OCI-LY1 (cell line): Measurements from ENCODE around the gene HSD17B7.

ENCODE experiments used
- H2AFZ ChIP-seq: fragments of 200-600 bp; sonication (generic), shearing (Covaris generic); 2 replicates; pipeline ENCODE4 v1.6.0; 2014; ENCODE audit warnings: antibody characterized with exemption, mild to moderate bottlenecking, low read length
- H3F3A ChIP-seq: fragments of 200-600 bp; sonication (generic), shearing (Covaris generic); 2 replicates; pipeline ENCODE4 v1.6.0; 2014; ENCODE audit warnings: mild to moderate bottlenecking, antibody characterized with exemption, low read length, moderate library complexity; ENCODE audit not compliant: insufficient read depth
- H3K27ac ChIP-seq: fragments of 200-600 bp; sonication (generic); 2 replicates; pipeline ENCODE4 v1.5.1; 2014; ENCODE audit warnings: low read length, mixed run types, mild to moderate bottlenecking, low read depth; ENCODE audit not compliant: poor library complexity, severe bottlenecking
- H3K27me3 ChIP-seq: fragments of 200-600 bp; sonication (generic); 2 replicates; pipeline ENCODE4 v1.6.0; 2014; ENCODE audit warnings: antibody characterized with exemption, mild to moderate bottlenecking, low read length, moderate library complexity; ENCODE audit not compliant: insufficient read depth
- H3K36me3 ChIP-seq: fragments of 200-600 bp; sonication (generic); 2 replicates; pipeline ENCODE4 v1.6.1; 2014; ENCODE audit warnings: mild to moderate bottlenecking, antibody characterized with exemption, low read length, moderate library complexity, mixed read lengths; ENCODE audit not compliant: insufficient read depth
- H3K4me1 ChIP-seq: fragments of 200-600 bp; sonication (generic); 2 replicates; pipeline ENCODE4 v1.5.1; 2014; ENCODE audit warnings: mild to moderate bottlenecking, low read length, moderate library complexity; ENCODE audit not compliant: insufficient read depth, severe bottlenecking
- H3K4me2 ChIP-seq: fragments of 200-600 bp; sonication (generic), shearing (Covaris generic); 2 replicates; pipeline ENCODE4 v1.6.1; 2014; ENCODE audit warnings: low read length
- H3K4me3 ChIP-seq: fragments of 200-600 bp; sonication (generic); 2 replicates; pipeline ENCODE4 v1.5.1; 2014; ENCODE audit warnings: low read length, low read depth, mild to moderate bottlenecking, mixed read lengths; ENCODE audit not compliant: poor library complexity, severe bottlenecking
- H3K79me2 ChIP-seq: fragments of 200-600 bp; shearing (Covaris generic); 2 replicates; pipeline ENCODE4 v1.6.1; 2016; ENCODE audit warnings: mixed run types, low read length, mixed read lengths; ENCODE audit not compliant: insufficient read depth
- H3K9ac ChIP-seq: fragments of 200-600 bp; sonication (generic), shearing (Covaris generic); 2 replicates; pipeline ENCODE4 v1.6.1; 2014; ENCODE audit warnings: mild to moderate bottlenecking, low read length, mixed read lengths
- H3K9me2 ChIP-seq: fragments of 200-600 bp; sonication (generic), shearing (Covaris generic); 2 replicates; pipeline ENCODE4 v1.6.1; 2014; ENCODE audit warnings: low read depth, mild to moderate bottlenecking, low read length, mixed read lengths
- H3K9me3 ChIP-seq: fragments of 200-600 bp; shearing (Covaris generic); 2 replicates; pipeline ENCODE4 v1.6.1; 2014; ENCODE audit warnings: low read length, mixed read lengths
- H4K20me1 ChIP-seq: fragments of 200-600 bp; sonication (generic), shearing (Covaris generic); 2 replicates; pipeline ENCODE4 v1.6.0; 2016; ENCODE audit warnings: mild to moderate bottlenecking, low read length; ENCODE audit not compliant: insufficient read depth
- CTCF ChIP-seq: fragments of 200-600 bp; sonication (generic), shearing (Covaris generic); IDR thresholded peaks from 2 replicates; pipeline ENCODE4 v1.5.1; 2017; ENCODE audit warnings: mild to moderate bottlenecking, antibody characterized with exemption, low read length, moderate library complexity, mixed read lengths
- EZH2 ChIP-seq: fragments of 200-600 bp; sonication (generic), shearing (Covaris generic); IDR thresholded peaks from 2 replicates; pipeline ENCODE4 v1.8.0; 2017; ENCODE audit warnings: borderline replicate concordance, mixed run types, mild to moderate bottlenecking, antibody characterized with exemption, low read length, moderate library complexity, mixed read lengths

HSD17B7 gene

GRCh38 chr1:162851341-162851740 is 60.8 kb downstream of the HSD17B7 start:
- Histone ChIP-seq H3K4me1 (no peaks in the 10 kb centered on the region), H3K27me3 (no peaks in the 10 kb centered on the region), H3K4me2 (no peak overlapping the region), H3K9ac (no peak overlapping the region), H3K9me3 (no peaks in the 10 kb centered on the region), H3K79me2 (no peaks in the 10 kb centered on the region), H3K27ac (no peak overlapping the region), H3F3A (no peaks in the 10 kb centered on the region), H2AFZ (no peak overlapping the region), H3K9me2 (no peaks in the 10 kb centered on the region), H4K20me1 (no peaks in the 10 kb centered on the region), H3K4me3 (no peak overlapping the region), H3K36me3 (no peaks in the 10 kb centered on the region)
- TF ChIP-seq EZH2, result no peak
- no peak for TF ChIP-seq CTCF

GRCh38 chr1:162854245-162854882 is 63.9 kb downstream of the HSD17B7 start:
- Histone ChIP-seq H3K9ac (no peak overlapping the region), H3K9me2 (no peaks in the 10 kb centered on the region), H3F3A (no peaks in the 10 kb centered on the region), H3K27me3 (no peaks in the 10 kb centered on the region), H2AFZ (no peak overlapping the region), H3K4me1 (no peaks in the 10 kb centered on the region), H3K79me2 (no peaks in the 10 kb centered on the region), H3K27ac (no peak overlapping the region), H3K4me3 (no peak overlapping the region), H3K9me3 (no peaks in the 10 kb centered on the region), H3K36me3 (no peaks in the 10 kb centered on the region), H3K4me2 (no peak overlapping the region), H4K20me1 (no peaks in the 10 kb centered on the region)
- no peak for TF ChIP-seq EZH2
- TF ChIP-seq CTCF, result peak; percentile 73

GRCh38 chr1:162855461-162856150 is 65.1 kb downstream of the HSD17B7 start:
- no peaks in the 10 kb centered on the region for H4K20me1 ChIP-seq
- no peaks in the 10 kb centered on the region for H3F3A ChIP-seq
- no peaks in the 10 kb centered on the region for H3K9me3 ChIP-seq
- no peaks in the 10 kb centered on the region for H3K79me2 ChIP-seq
- H3K27ac ChIP-seq, result no peak overlapping the region
- no peak overlapping the region for H3K4me3 ChIP-seq
- H3K9me2 ChIP-seq, result no peaks in the 10 kb centered on the region
- H2AFZ ChIP-seq, result no peak overlapping the region
- no peaks in the 10 kb centered on the region for H3K36me3 ChIP-seq
- no peak overlapping the region for H3K4me2 ChIP-seq
- no peaks in the 10 kb centered on the region for H3K27me3 ChIP-seq
- H3K4me1 ChIP-seq, result no peaks in the 10 kb centered on the region
- no peak overlapping the region for H3K9ac ChIP-seq
- TF ChIP-seq CTCF (no peak), EZH2 (no peak)
